Embryonic facial prominence (tissue), 1 donor: Measurements from ENCODE around the gene TADA2A.

Source experiments
- DNase-seq: peaks from one replicate; pipeline ENCODE4 v3.0.0-alpha.2; 2016; ENCODE audit errors: extremely low spot score

Gene TADA2A, protein sequence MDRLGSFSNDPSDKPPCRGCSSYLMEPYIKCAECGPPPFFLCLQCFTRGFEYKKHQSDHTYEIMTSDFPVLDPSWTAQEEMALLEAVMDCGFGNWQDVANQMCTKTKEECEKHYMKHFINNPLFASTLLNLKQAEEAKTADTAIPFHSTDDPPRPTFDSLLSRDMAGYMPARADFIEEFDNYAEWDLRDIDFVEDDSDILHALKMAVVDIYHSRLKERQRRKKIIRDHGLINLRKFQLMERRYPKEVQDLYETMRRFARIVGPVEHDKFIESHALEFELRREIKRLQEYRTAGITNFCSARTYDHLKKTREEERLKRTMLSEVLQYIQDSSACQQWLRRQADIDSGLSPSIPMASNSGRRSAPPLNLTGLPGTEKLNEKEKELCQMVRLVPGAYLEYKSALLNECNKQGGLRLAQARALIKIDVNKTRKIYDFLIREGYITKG

DNA sequence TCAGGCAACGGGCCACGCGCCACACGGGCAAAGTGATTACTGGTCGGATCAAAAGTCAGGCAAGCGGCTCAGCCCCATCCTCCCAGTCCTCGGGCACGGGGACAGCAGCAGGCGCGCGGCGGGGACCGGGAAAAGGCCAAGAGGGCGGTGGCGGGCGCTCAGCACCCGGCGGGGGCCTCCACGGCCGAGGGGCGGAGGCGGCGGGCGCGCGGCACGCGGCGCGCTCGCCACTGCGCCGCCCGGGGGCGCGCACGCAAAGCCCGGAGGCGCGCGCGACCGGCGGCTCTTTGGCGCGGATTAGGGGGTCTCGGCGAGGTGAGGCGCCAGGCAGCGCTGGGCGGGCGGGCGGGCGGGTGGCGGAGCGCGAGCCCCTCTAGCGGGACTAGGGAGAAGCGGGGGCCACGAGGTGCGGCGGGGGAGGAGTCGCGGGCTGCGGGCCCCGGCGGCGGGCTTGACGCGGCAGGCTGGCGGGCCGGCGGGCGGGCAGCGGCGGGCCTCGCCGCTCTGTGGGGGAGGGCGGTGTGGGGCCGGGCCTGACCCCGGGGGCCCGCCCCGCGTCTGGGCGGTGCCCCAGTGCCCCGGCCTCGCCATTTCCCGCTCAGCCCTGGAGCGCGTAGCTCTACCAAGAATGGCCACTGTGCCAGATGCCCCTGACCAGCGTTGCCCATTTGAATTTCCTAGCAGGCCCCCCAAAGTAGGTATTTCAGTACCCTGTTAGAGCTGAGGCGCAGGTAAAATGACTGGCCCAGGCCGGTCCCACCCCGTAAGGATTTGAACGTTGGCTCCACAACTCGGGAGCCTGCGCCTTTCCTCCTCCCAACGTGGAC lies at the start of gene TADA2A, which contains the start of gene ACACA:
TSS of gene TADA2A (plus strand) at position 252 of the 827 bp plus-strand sequence. CDS start 4,480 bp downstream, outside the sequence.
TSS of gene ACACA (minus strand) at position 202 of the 827 bp plus-strand sequence. CDS start 537 bp downstream, outside the sequence.
- peak; percentile 20 for DNase-seq

DNA sequence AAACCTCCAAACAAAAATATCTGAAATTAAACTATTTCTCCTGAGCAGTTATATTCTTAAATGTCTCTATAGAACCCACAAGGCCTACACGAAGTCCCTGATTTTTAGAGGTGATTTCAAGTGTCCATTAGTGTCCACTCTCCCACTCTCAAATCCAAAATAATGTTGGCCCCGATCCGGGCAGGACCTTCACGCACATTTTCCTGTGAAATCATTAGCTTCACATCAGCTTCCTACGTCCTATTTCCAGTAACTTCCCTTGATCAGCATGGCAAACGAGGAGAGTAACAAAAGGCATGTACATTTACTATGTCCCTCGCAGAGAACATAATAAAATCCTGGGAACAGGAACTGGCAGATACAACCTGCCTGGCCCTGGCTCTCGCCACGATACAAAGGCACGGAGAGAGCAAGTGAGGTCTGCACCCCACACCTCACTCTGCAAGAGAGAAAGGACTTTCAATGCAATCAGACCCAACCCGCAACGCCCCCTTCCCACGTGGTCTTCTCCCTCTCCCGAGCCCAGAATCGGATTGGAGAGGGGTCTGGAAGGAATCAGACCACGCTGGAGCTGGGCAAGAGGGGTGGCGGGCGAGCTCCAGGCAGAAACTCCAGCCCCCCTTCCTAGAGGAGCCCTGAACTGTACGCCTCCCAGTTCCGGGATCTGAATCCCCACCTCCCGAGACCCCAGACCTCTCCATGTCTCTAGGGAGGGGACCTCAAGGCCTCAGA lies 48.4 kb upstream of the TADA2A start:
- DNase-seq, result peak; percentile 56

DNA sequence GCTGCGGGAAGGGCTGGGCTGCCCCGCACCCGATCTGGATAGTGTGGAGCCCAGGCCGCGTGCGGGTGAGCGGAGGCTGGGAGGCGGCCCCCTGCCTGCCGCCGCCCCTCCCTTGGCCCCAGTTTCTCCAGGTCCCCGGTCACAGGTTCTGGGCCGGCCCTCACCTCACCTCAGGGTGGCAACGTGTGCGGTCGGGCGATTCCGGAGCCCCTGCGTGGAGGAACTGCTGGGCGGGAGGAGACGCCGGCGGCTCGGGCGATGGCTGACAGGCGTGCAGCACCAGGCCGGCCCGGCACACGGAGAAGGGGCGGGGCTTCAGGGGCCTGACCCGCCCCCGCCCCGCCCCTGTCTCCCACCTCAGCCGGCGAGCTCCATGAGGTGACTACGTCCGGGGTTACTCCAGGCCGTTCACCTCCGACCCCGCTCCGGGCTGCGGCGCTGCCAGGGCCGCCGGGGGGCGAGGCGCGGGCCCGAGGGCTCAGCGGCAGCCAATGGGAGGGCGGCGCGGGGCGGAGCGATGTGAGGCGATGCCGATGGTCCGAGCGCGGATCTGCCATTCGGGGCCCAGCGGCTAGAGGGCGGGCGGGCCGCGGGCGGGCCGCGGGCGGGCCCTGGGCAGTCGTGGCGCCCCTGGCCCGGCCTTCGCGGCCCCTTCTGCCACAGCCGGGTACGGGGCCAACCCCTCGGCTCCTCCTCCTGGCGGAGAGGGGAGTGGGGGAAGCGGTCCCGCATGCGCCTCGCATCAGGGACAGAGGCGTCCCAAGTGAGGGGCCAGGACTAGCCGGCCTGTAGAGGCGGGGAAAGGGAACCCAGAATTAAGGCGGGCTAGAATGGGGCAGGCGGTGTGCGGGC lies 47.6 kb upstream of the TADA2A start:
- DNase-seq, result peak; percentile 31

DNA sequence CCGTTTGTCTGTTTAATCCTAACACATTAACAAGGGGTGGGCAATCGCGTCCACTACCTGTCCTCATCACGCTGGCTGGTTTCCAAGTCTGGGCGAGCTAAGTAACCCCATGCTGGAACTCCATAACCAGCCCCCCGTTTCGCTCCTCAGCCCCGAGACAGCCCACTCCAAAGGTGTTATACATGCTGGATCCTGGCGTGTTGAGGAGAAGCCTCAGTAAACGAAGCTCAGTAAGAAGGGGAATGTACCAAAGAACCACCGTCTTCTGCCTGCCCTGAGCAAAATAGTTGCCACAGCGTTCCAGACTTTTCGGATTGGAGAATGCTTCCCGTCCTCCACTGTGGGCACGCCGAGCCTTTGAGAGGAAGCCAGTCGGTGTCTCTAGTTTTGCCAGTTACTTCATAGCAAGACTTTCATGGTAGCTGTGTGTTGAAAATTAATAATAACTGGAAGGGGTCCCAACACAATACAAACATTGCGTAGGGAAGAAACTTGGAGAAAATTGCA lies 47.0 kb upstream of the TADA2A start:
- peak; percentile 22 for DNase-seq

DNA sequence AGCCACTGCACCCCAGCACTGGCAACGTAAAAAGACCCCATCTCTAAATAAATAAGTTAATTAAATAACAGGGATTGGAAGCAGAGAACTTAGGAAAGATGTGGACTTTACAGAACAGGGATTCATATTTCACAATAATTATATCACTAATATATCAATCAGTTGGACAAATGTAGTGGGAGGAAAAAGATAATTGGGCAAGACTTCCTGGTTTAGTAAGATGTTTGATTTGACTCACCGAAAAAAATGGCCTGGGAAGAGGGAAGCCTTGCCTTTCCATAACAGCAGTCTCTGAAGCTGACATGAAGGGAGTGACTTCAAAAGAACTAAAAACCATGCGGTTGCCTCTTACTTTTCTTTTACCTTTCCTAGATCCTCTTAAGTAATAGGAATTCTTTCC lies 46.1 kb upstream of the TADA2A start:
- no peak for DNase-seq

DNA sequence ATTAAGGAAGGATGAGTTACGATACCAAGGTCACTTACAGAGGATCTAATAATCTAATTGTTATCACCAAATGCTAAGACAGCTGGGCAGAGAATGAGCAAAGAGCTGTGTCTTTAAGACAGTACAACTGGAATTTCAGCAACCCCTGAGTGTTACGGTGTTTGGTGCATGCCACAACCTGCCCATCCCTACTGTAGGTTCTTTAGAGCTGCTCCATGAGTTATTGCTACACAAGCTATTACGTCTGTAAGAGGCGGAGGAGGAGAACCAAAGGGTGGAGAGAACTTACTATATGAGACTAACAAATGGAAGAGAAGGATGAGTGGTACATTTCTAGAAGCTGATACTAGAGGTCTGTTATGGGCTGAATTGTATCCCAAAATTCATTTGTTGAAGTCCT lies 45.1 kb upstream of the TADA2A start:
- DNase-seq, result peak; percentile 12

DNA sequence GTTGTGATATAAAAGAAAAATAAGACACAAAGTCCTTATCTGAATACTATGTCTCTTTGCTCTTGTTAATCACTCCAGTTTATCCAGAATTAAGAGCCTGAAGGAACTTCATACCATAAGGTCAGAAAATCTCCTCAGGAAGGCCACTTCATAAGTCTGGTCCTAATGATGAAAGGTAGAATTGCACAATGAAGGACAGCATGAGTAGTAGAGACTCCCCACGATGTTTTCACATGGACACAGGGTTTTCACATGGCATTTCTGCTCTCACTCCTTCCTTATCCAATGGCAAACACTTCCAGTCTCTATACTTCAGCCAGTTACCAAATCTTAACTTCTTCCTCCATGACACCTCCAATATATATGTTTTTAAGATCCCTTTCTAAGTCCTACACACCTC lies 41.1 kb upstream of the TADA2A start:
- DNase-seq, result no peak

DNA sequence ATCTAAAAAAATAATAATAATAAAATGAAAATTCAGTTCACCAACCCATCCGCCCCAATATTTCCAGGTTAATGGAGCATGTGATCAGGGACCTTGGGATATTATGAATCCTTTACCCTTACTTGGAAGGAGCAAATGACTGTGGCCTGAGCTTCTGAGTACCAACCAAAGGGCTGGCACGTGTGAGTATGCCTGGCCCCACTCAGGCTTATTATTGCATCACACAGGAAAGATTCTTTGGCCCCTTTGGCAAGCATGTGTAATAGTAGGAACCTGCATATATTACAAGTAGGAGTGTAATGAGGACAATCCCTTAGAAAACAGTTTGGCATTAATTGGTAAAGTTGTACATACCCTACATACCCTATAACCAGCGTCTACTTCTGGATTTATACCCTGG lies 38.1 kb upstream of the TADA2A start:
- no peak for DNase-seq

DNA sequence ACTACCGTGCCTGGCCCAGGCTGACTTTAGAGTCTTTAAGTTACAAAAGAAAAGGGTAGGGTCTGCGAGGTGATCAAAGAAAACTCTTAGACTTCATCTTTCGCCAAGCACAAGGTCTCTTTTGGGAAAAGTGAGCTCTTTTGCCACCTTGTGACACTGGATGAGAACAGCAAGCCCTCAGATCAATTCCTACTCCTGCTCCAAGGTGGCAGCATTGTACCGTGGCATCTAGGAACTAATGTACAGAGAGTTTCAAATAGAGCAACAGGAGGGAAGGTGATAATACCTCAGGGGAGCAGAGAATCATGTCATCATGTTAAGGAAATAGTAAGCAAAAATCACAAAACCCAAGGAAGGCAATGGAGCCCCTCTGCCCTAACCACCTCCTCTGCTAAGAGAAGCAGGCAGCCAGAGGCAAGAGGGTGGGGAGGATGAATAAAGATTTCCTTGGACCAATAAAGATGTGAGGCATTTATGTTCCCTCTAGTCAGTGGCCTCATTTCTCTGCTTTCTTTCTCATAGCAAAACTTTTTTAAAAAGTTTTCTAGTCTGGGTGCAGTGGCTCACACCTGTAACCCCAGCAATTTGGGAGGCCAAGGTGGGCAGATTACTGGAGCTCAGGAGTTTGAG lies 33.0 kb upstream of the TADA2A start:
- no peak for DNase-seq

DNA sequence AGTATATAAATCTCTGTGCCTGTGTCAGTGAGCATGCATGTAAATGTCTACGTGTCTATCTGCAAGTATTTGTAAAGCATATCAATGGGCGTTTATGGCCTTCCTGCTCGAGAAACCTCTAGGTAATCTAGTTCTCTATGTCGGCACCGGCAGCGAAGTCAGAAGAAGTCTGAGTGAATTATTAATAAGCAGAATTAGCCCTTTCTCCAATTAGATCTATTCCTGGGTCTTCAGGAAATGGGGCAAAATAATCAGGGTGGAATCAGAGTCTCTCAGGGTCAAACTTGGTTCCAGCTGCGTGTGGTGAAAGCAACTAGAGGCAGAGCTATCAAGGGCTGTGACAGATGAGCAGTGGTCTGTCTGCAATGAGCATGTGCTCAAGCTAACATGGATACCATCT lies 31.0 kb upstream of the TADA2A start, which contains the start of gene C17orf78:
TSS of gene C17orf78 (plus strand) at position 280 of the 400 bp plus-strand sequence. CDS start at position 388, 108 bp downstream.
- no peak for DNase-seq

DNA sequence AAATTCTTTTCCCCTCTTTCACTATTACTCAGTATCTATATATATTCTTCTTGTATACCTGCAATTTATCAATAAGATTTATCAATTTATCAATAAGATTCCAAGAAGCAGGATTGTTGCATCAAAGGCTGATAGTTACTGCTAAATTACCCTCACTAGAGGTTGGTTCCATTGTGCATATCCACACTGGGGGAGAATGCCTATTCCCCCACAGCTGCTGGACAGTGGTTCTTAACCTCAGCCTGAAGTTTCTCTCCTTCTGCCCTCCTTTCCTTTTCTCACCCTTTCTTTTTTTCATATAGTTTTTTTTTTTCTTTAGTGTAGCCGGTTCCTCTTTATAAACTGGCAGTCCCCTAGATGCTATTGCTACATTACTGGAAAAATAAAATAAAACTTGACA lies 24.6 kb upstream of the TADA2A start:
- DNase-seq, result no peak

DNA sequence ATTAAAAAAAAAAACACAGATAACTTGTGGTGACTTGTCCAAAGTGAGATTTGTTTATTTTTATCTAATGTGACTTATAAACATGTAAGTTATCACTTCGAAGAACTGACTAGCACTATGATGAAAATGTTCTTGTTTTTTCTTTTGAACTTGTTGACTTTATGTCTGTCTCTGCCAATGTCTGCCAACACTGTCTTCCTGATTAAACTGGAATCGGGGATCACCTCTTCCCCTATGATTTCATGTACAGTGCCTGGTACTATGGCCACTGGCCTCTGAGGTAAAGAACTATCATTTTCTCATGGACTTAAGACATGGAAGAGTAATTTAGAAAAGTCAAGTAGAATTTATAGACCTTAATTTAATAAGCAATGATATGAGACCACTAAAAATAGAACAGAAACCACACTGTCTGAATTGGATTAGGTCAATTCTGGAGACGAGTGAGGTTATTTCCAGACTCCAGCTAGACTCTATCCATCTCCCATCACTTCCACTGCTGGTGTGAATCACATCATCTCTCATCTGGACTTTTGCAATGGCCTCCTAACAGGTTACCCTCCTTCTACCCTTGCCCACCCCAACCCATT lies 22.0 kb upstream of the TADA2A start:
- DNase-seq, result no peak

DNA sequence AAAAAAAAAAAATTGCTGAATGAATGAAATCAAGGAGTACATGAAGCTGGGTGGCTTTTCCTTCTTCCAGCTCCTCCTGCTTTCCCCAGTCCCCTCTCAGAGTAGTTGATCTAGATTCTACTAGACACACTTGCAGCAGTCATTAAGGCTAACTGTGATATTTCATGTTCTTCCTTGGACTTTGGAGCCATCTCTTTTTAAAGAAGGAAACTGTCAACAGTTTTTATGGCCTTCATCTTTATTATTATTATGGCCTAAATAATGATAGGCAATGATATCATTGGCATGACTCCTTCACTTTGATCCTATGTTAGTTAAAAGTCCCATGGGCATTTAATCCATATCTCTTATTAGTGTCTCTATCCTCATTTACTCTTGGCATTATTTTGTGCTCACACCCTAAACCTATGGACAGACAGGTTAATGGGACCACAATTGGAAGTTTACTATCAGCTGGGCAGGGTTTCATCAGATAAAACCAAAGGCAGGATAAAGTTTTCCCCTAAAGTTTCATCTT lies 21.2 kb upstream of the TADA2A start:
- no peak for DNase-seq

DNA sequence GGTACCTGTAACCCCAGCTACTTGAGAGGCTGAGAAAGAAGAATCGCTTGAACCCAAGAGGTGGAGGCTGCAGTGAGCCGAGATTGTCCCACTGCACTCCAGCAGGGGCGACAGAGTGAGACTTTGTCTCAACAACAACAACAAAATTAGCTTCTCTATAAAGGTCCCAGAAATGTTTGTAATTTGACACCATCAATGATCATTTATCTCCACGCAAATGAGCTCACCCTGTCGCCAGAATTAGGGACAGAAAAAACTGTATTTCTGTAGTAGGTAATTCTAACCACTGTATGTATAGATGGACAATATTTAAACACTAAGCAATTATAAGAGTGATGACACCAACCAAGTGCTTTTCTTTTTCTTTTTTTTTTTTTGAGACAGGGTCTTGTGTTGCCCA lies 20.2 kb upstream of the TADA2A start:
- DNase-seq, result no peak

DNA sequence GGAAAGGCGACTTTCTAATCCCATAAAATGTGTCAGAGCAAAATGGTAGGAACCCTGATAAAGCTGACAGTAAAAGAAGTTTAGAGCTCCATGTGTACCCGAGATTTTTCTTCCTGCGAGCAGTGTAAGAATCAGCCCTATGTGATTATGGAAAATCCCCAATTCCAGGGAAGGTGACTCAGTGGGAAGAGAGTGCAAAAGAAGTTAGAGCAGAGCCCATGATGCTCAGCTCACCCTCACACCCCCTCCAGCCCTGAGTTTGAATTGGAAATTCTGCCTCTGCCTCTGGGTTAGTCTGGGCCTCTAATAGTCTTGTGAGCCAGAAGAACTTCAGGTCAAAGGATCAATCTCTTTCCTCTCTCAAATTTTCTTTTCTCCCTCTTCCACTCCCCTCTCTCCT lies 18.4 kb upstream of the TADA2A start:
- DNase-seq, result no peak

DNA sequence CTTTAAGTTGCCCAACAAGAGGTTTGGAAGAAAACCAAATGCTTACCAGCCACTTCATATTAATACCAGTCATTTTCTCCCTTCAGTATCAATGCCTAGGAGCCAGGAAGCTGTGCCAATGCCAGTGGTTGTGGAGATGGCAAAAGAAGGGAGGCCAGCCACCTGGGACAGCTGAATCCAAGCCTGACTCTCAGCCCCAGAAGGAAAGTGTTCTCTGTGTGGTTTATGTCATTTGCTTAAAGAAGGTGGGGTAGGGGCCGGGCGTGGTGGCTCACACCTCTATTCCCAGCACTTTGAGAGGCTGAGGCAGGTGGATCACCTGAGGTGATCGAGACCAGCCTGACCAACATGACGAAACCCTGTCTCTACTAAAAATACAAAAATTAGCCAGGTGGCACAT lies 17.5 kb upstream of the TADA2A start:
- no peak for DNase-seq

DNA sequence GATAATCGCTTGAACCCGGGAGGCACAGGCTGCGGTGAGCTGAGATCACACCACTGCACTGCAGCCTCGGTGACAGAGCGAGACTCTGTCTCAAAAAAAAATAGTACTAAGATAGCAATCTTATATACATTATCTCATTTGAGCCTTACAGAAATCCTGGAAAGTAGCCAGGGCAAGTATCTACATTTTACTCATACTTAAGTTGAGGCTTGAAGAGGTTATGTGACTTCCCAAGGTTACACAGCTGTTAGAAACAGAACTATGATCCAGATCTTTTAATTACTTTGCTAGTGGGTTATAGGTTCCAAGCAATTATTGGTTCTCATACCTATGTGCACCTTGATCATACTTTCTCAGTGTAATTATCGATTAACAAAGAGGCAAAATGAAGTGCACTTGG lies 15.5 kb upstream of the TADA2A start:
- no peak for DNase-seq

DNA sequence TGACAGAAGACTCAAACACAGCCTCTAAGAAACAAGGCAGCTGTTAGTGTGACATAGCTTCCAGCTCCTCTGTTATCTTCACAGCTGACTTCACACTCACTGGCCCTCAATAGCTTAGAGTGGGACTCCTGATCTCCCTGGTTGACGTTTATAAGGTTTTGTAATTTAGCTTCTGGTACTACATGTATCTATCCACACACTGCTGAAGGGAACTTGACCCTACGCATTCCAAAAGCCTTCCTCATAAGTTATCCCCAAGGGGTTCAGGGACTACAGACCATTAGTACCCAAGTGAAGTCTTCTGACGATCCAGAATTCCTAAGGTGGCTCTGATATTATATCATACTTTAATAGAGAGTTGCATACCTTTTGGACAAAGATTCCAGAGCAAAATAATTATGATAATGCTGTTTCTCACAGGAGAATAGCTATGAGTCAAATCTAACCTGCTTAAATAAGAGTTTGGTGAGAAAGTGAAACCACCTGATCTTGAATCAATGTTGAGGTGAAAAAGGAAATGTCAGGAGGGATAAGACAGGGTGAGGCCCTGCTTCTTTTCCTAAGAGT lies 14.6 kb upstream of the TADA2A start:
- no peak for DNase-seq

DNA sequence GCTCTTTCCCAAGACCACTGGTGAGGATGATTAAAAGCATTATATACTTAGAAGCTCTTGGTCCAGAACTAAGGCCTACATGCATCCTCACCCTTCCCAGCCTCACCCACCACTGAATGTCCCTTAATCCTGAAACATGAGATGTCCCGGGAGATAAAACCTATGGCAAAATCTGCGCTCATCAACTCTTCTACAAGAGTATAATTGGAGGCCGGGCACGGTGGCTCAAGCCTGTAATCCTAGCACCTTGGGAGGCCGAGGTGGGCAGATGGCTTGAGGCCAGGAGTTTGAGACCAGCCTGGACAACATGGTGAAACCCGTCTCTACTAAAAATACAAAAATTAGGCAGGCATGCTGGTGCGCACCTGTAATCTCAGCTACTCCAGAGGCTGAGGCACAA lies 13.3 kb upstream of the TADA2A start:
- no peak for DNase-seq
